Suppressor macrophage treated with lipopolysaccharide for 4 hours (primary cell): ENCODE data around the gene B3GLCT.
"Not testable (repeated sequence)": the region's sequence is repeated elsewhere in the genome, so short reads cannot be mapped to it uniquely, and the experiment has no call there.

Source experiments
- DNase-seq: peaks from one replicate; pipeline ENCODE4 v3.0.0-alpha.2; 2020

Gene B3GLCT

DNA sequence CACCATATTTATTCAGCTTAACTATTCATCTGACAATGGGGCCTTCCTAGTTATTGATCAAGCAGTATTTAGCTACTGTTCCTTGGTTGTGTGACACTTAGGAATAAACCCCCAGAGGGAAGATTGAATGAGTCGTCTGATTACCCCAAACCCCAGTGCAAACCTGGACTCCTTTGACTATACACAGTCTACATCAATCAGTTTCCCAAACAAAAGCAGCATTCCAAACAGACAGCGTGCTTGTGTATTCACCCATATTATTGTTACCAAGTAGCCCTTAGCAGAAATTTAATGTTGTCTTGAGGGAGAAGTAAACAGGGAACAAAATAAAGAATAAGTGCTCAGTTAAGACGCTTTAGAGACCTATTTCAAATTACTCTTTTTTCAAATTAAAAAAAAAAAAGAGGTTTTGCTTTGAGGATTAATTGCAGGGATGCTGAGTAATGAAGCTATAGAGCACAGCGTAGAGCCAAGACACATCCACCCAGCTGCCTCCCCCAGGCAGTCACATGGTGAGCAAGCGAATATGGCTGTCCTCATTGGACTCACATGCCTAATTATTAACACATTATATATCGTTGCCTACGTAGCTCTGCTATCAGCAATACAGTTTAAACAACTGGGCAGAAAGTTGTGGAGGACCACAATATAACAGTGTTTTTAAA, 14.7 kb upstream of the B3GLCT start:
- no peak for DNase-seq

GRCh38 chr13:31191748-31192147, 8.0 kb upstream of the B3GLCT start:
- DNase-seq, result no peak

DNA sequence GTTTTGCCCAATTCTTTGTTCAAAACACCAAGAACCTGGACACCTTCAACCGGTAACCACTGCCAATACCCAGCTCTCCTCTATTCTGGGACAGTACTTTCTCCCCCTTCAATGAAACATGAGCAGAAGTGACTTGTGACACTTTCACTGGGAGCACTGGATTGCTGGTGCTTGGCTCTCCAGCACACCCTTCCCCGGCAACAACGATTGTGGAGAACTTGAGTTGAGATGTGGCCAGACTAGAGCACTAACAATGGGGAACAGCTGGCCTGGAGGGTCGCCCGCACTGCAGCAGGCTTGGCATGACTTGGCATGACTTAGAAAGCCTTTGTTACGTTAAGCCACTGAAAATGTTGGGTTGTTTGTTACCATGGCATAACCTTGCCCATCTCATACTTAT, 7.5 kb upstream of the B3GLCT start:
- no peak for DNase-seq

- DNase-seq, result peak; percentile 61
Observed at GRCh38 chr13:31195616-31196015, 4.2 kb upstream of the B3GLCT start.

DNA sequence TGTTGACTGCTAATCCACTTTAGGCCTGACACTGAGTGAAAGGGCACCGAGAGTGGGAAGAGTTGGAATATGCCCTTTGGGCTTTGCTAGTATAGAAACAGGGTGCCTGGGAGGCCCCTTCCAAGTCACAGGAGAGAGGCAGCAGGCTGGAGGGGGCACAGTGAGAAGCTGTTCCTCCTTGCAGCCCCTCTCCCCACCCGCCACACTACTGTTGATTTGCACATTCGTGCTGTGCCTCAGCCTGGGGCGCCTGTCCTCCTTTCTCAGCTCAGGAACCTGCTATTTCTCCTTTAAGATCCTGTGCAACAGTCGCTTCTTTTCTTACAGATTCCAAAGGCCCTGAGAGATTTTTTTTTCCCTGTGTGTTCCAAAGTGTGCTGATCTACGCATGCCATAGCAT, 2.8 kb upstream of the B3GLCT start:
- no peak for DNase-seq

DNA sequence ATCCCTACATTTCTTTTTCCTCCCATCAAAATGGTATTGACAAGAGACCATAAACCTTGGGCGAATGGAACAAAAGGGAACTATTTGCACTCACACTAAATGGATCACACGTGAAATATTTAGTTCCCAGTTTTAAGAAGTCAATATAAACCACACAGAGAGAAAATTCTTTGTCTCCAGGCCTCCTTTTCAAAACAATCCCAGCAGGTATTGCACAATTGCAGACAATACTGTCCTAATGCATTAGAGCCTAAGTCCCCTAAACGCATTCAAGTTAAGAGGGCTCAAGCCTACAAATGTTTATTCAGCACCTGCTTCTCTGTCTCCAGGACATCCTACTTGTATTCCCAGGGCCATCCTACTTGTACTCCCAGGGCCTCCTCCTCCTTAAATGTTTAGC, 1.3 kb upstream of the B3GLCT start:
- peak; percentile 14 for DNase-seq

DNA sequence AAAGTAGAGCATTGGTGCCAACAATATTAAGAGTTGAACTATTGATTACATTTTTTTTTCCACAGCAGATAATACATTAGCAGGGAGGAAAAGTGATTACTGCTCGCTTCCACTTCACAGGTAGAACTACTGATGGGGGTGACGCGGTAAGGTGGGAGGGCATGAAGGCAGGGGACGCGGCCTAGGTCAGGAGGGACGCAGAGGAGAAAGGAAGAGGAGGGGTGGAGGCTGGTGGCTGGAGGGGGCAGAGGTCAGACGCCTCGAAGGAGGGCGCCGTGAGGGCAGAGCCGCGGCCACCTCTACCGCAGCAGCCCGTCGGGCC, 287 bp upstream of the B3GLCT start:
- DNase-seq, result no peak

DNA sequence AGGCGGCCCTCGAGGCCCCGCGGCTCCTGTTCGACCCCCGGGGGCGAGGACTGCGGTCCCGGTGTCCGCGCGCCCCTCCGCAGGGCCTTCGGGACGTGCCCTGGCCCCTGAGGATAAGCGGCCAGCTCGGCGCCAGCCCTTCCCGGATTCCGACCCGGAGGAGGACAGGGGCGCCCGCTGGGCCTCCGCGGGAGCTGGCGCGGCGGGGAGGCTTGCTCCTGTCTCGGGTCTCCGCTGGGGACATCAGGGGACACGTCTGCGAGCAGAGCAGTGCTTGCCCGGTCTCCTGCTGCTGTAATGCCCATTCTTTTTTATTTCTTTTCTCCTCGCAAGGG, 829 bp downstream of the B3GLCT start:
- DNase-seq, result peak; percentile 52

- DNase-seq, result peak; percentile 39
Observed at GRCh38 chr13:31201341-31202031, 1.7 kb downstream of the B3GLCT start.

DNA sequence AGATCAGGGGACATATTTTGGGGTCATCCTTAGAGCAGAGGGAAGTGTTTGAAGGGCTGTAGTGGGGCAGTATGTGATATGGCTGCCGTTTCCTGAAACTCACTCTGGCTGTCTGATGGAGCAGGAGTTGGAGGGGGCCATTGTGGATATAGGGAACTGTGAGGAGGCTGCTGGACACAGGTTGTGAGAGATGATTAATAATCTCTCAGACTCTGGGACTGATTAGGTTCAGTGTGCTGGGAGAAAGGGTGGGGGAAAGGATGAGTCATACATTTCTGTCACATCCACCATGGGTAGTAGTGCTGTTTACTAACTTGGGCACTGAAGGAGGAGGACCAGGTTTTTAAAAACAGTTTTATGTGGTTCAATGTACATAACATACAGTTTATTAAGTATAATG, 4.8 kb downstream of the B3GLCT start:
- peak; percentile 35 for DNase-seq

DNA sequence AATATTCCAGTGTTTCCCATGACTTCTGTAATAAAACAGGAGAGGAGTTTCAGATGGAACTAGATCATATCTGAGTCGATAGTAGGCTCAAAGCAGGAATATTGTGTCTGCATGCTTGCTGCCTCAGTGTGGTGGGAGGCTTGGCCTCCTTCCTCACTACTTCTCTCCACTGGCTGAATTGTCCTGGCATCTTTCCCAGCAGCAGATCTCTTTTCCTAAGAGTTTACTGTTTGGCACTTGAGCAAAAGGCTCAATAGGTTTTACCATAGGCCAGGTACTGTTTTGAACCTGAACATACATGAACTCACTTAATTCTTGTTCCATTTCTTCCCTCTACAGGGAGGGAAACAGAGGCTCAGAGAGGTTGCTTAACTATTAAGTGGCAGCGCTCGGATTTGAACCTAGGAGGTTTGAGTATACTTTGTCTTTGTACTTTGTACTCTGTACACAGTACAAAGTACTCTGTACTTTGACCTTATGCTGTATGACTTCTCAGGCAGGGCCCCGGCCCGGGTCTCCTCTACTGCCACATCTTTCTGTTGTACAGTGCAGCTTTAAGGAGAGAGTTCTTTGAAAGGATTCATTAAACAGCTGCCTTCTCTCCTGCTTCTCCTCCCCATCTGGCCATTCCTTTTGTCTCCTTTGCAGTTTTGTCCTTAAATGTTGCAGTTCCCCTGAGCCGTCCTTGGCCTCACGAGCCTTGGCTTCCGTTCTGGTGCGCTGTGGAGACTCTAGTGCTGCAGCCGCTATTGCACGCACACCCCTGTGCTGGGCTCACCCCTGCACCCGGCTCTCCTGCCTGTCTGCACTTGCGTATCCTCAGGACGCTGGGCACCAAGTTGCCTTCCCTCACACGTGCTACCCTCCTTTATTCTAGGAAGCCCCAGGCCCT, 8.1 kb downstream of the B3GLCT start:
- no peak for DNase-seq

- no peak for DNase-seq
Observed at GRCh38 chr13:31208559-31209122, 8.9 kb downstream of the B3GLCT start.

DNA sequence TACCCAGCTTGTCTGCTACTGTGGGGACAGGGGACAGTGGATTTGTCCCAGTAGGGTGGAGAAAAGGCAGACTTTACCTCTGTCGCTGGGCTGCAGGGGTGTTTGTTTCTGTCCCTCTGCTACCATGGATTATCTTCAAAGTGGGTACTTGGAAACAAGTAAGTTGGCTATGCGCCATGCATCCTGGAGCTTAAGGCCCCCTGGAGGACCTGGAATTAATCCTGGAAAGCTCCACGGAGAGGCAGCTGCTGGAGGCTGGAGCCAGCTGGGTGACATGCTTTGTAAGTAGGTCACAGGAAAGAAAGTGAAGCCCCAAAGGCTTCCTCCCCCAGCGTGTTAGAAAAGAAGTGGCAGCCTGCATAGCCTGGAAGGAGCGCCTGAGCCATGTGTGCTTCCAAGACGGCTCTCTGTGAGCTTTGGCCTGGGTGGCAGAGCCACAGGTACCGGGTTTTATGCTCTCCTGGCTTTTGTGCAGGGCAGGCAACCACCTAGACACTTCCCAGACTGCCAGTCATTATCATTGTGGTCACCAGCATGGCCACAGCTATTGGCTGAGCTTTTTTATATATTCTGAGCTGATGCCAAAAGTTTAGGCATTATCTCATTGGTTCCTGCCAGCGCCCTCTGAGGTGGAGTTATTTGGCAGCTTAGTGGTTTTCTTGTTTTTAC, 9.5 kb downstream of the B3GLCT start:
- no peak for DNase-seq

DNA sequence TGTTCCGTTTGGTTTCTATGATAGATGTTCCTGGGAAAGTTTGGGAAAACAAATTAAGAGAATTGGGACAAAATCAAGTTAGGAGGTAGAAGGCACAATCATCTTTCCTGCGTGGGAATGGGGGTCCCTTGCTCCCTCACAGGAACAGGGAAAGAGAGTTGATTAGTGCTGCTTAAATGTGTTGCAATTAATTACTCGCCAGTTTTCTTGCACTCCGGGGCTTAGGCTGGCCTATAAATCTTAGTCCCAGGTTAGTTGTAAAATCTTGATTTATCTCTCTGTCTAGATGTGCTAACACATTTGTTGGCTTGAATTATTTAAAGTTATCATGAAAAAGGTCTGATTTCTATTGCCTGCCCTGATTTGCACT, 10.1 kb downstream of the B3GLCT start:
- DNase-seq, result no peak

DNA sequence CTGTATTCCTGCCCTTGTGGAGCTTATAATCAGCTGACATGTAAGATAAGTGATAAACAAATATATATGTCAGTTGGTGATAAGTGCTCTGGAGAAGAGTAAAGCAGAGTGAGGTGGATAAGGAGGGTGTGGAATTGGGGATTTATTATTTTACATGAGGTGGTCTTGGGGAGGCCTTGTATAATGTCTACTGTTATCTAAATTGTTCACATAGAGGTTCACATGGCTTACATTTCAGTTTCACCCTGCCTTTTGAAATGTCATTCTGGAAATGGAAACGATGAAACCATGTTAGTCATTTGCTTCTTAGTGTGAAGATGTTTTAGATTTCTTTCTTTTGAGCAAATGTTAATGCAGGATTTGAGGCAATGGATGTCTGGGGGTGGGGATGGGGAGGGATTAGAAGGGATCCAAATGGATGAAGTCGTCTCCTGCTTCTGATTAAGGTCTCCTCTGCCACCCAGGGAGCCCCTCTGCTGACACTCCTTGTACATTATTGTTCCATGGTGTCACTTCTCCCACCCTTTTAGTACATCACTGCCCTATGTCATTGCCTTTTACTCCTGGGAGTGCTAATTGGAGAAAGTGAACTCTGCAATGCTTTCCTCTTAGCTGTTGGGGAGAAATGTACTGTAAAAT, 14.0 kb downstream of the B3GLCT start:
- peak; percentile 19 for DNase-seq

DNA sequence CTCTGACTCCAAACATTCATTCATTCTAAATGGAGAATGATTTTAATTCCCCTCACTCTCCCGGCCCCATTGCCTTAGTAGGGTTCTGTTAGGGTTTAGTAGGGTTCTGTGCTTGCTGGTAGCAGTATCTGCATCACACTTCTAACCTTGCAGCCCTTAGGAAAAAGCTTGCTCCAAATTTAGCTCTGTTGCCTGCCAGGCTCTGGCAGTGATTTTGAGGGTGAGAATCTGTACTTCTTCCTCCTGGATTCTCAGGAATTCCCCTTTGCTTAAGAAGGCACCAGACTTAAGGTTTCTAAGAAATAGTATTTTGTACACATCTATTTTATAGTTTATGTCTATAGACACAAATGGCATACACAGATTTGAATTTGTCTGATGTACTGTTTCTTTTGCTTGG, 14.7 kb downstream of the B3GLCT start:
- DNase-seq, result no peak

- not testable (repeated sequence) for DNase-seq
Observed at GRCh38 chr13:31216916-31217315, 17.1 kb downstream of the B3GLCT start.

DNA sequence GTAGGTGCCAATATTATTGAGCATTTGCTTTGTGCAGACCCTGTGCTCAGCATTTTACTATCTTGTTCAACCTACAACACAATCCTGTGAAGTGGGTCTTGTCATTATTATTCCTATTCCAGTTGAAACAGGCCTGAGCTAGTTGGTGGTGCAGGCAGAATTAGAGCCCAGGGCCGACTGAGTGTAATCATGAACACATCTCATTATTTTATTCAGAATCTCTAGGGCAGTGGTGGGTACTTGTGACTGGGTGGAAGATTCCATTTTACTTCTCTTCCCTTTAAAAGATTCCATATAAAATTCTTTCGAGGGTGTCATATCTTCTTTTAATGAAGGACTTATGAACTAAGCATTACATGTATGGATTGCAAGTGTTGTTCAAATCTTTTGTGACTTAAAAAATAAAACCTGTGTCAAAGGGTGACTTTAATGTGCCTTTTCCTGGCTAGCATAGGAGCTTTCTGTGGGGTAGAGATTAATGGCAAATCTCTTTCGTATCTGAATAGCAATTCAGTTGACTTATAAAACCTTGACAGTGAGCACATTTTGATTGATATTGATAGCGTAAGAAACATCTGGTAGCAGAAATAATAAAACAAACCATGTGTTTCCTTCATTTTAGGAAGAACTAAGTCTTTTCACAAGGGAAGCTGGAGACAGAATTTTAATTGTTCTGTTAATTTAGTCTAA, 20.3 kb downstream of the B3GLCT start:
- DNase-seq, result no peak

DNA sequence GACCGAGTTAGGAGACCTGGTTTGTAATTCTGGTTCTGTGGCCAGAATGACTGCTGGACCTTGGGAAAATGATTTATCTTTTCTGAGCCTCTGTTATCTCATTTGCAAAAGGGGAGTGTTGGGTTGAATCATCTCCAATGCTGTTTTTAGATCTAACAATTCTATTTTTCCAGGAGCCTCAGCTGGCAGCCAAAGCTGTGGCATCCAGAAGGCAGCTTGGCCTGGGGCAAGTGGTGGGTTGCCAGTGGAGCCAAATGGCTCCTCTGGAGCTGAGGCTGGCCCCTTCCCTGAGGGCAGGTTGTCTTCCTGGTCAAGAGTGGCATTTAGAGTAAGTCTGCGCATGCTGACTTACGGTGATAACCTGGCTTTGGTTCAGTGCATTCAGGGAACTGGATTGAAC, 21.3 kb downstream of the B3GLCT start:
- DNase-seq, result no peak

GRCh38 chr13:31223215-31223614, 23.4 kb downstream of the B3GLCT start:
- DNase-seq, result no peak

- DNase-seq, result no peak
Observed at GRCh38 chr13:31223640-31224039, 23.9 kb downstream of the B3GLCT start.

- no peak for DNase-seq
Observed at GRCh38 chr13:31224174-31224669, 24.4 kb downstream of the B3GLCT start.
